ENCODE results near the gene PXT1.

The PXT1 gene

GRCh38 chr6:36350681-36351571 is 91.7 kb downstream of the PXT1 start:
- DNase-seq, result peak; percentile 34 to 70 (median 53)
- H3K4me1 ChIP-seq (ENCODE audit: control extremely low read depth in 1 of 4, control insufficient read depth in 4 of 4, insufficient read depth in 4 of 4, low read length in 3 of 4), result peaks cover 8 to 25% (median 14%) of the 10 kb centered on the region in 4 experiments
- no peaks in the 10 kb centered on the region for H3K27me3 ChIP-seq (replicated peaks in 2 of 5; ENCODE audit: control insufficient read depth in 4 of 5, insufficient read depth in 5 of 5, low read length in 4 of 5)
- peaks cover 0 to 5% (median 0%) of the 10 kb centered on the region in 5 experiments for H3K9me3 ChIP-seq (ENCODE audit: control extremely low read depth in 1 of 5, control insufficient read depth in 4 of 5, insufficient read depth in 2 of 5, low read depth in 1 of 5, low read length in 4 of 5)
- POLR2A ChIA-PET, result no interaction called here
- CTCF ChIA-PET, result interaction anchor here (1.0 to 1.4 kb wide), 5 partner anchors 10 to 42 kb away, joined by 3 to 8 read pairs (median 4); no protein-coding TSS in a partner anchor
- WGBS (ENCODE audit: insufficient coverage), result 53% methylated on average over 10 of the region's 15 CpGs
- H3K36me3 ChIP-seq (ENCODE audit: control insufficient read depth in 4 of 4, insufficient read depth in 4 of 4, low read length in 3 of 4), result no peaks in the 10 kb centered on the region
- no peak overlapping the region for H3K27ac ChIP-seq (ENCODE audit: insufficient read depth in 1 of 2, low read depth in 1 of 2, low read length in 2 of 2, poor library complexity in 1 of 2, severe bottlenecking in 2 of 2)
- peak overlapping the region in 1 of 7 experiments; percentile 11 for H3K4me3 ChIP-seq (ENCODE audit: control insufficient read depth in 1 of 7, extremely low read depth in 1 of 7, insufficient read depth in 4 of 7, low read depth in 2 of 7, low read length in 6 of 7)

- H3K36me3 ChIP-seq (ENCODE audit: control insufficient read depth in 4 of 4, insufficient read depth in 4 of 4, low read length in 3 of 4), result no peaks in the 10 kb centered on the region
- no peak overlapping the region for H3K4me3 ChIP-seq (ENCODE audit: control insufficient read depth in 1 of 7, extremely low read depth in 1 of 7, insufficient read depth in 4 of 7, low read depth in 2 of 7, low read length in 6 of 7)
- no peak for DNase-seq
- ChIA-PET POLR2A (no interaction called here), CTCF (interaction anchor here (1.0 to 1.4 kb wide), 2 partner anchors 11 to 13 kb away, joined by 4 to 8 read pairs; no protein-coding TSS in a partner anchor)
- H3K27me3 ChIP-seq (replicated peaks in 2 of 5; ENCODE audit: control insufficient read depth in 4 of 5, insufficient read depth in 5 of 5, low read length in 4 of 5), result no peaks in the 10 kb centered on the region
- WGBS (ENCODE audit: insufficient coverage), result 40% methylated on average over 1 of the region's 4 CpGs
- peaks cover 0 to 5% (median 0%) of the 10 kb centered on the region in 5 experiments for H3K9me3 ChIP-seq (ENCODE audit: control extremely low read depth in 1 of 5, control insufficient read depth in 4 of 5, insufficient read depth in 2 of 5, low read depth in 1 of 5, low read length in 4 of 5)
- peaks cover 8 to 25% (median 14%) of the 10 kb centered on the region in 4 experiments for H3K4me1 ChIP-seq (ENCODE audit: control extremely low read depth in 1 of 4, control insufficient read depth in 4 of 4, insufficient read depth in 4 of 4, low read length in 3 of 4)
- no peak overlapping the region for H3K27ac ChIP-seq (ENCODE audit: insufficient read depth in 1 of 2, low read depth in 1 of 2, low read length in 2 of 2, poor library complexity in 1 of 2, severe bottlenecking in 2 of 2)
Observed at GRCh38 chr6:36350082-36350481, 92.6 kb downstream of the PXT1 start.

DNA sequence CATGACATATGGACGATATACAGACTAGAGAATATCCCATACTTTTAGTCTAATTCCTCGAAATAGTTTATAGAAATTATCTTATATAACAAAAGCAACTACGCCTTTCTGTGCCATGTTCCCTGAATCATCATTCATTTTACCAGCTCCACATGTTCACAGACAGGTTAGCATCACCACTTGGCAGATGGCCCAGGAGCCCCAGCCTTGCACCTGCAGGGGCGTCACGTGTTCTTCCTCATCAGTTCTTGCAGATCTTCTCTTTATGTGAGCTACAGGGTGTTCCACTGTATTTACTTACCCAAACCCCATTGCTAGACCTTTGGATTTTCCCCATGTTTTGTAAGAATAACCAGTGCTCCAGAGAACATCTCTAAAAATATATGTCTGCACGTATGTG is 93.4 kb downstream of the PXT1 start:
- Histone ChIP-seq H3K4me3 (ENCODE audit: control insufficient read depth in 1 of 7, extremely low read depth in 1 of 7, insufficient read depth in 4 of 7, low read depth in 2 of 7, low read length in 6 of 7) (no peak overlapping the region), H3K9me3 (ENCODE audit: control extremely low read depth in 1 of 5, control insufficient read depth in 4 of 5, insufficient read depth in 2 of 5, low read depth in 1 of 5, low read length in 4 of 5) (peaks cover 0 to 5% (median 0%) of the 10 kb centered on the region in 5 experiments), H3K27ac (ENCODE audit: insufficient read depth in 1 of 2, low read depth in 1 of 2, low read length in 2 of 2, poor library complexity in 1 of 2, severe bottlenecking in 2 of 2) (no peak overlapping the region), H3K36me3 (ENCODE audit: control insufficient read depth in 4 of 4, insufficient read depth in 4 of 4, low read length in 3 of 4) (no peaks in the 10 kb centered on the region), H3K4me1 (ENCODE audit: control extremely low read depth in 1 of 4, control insufficient read depth in 4 of 4, insufficient read depth in 4 of 4, low read length in 3 of 4) (peaks cover 8 to 25% (median 14%) of the 10 kb centered on the region in 4 experiments), H3K27me3 (replicated peaks in 2 of 5; ENCODE audit: control insufficient read depth in 4 of 5, insufficient read depth in 5 of 5, low read length in 4 of 5) (no peaks in the 10 kb centered on the region)
- ChIA-PET POLR2A (interaction anchor here (0.6 to 1.1 kb wide), 3 partner anchors 11 to 454 kb away, joined by 3 read pairs; no protein-coding TSS in a partner anchor), CTCF (interaction anchor here (1.0 to 1.9 kb wide), 4 partner anchors 8 to 131 kb away, joined by 3 to 12 read pairs (median 4); no protein-coding TSS in a partner anchor)
- 73% methylated on average over 1 of the region's 6 CpGs for WGBS (ENCODE audit: insufficient coverage)
- peak; percentile 48 to 83 (median 73) for DNase-seq

DNA sequence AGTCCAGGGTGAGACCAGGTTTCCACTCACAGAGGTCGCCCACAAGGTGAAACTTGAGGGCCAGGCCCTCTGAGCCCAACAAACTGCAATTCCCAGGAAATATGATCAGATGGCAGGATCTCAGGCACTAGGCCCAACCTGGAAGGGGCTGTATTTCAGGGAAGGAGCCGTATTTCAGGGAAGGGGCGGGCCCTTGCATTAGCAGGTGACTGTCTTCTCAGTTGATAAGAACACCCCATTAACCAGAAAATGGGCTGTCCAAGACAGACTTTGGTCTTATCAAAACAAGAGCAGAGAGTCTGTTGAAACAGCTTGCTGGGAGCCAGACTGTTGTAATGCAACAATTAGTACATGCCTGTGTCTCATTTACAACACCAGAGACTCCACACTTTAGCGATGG is 95.0 kb downstream of the PXT1 start:
- POLR2A ChIA-PET, result interaction anchor here (0.7 kb wide), 1 partner anchor 114 kb away, joined by 7 read pairs; no protein-coding TSS in a partner anchor
- no peaks in the 10 kb centered on the region for H3K27me3 ChIP-seq (replicated peaks in 2 of 5; ENCODE audit: control insufficient read depth in 4 of 5, insufficient read depth in 5 of 5, low read length in 4 of 5)
- CTCF ChIA-PET, result interaction anchor here (1.0 to 2.2 kb wide), 5 partner anchors 11 to 224 kb away, joined by 3 to 12 read pairs (median 4); no protein-coding TSS in a partner anchor

DNA sequence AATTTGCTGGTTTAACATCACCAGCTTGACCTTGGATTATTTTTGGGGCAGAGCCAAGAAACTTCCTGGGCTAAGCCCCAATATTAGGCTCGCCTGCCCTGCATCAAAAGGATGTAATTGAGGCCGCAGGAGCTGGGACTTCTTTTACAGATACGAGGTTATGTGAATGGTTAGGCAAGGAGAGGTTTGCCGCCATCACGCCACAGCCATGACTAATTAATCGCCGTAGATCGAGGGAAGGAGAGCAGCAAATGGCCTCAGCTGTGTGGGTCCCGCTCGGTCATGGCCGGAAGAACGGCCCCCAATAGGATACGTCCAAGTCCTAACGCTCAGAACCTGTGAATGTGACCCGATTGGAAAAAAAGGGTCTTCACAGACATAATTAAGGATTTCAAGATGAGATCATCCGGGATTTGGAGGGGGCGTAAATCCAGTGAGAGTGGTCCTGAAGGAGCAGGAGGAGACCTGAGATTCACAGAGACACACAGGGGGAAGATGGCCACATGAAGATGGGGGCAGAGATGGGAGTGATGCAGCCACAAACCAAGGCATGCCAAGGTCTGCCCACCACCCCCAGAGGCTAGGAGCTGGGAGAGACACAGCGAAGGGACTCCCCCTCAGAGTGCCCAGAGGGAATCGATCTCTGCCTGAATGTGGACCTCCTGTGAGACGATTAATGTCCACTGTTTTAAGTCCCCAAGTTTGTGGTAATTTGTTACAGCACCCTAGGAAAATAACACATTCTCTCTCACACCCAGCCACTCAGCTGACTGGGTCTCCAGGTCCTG is 96.0 kb downstream of the PXT1 start:
- 96% methylated on average over 18 of the region's 20 CpGs for WGBS (ENCODE audit: insufficient coverage)
- ChIA-PET POLR2A (no interaction called here), CTCF (interaction anchor here (0.6 to 2.2 kb wide), 5 partner anchors 8 to 223 kb away, joined by 3 to 6 read pairs (median 3); no protein-coding TSS in a partner anchor)
- H3K27ac ChIP-seq (ENCODE audit: insufficient read depth in 1 of 2, low read depth in 1 of 2, low read length in 2 of 2, poor library complexity in 1 of 2, severe bottlenecking in 2 of 2), result no peak overlapping the region
- H3K9me3 ChIP-seq (ENCODE audit: control extremely low read depth in 1 of 5, control insufficient read depth in 4 of 5, insufficient read depth in 2 of 5, low read depth in 1 of 5, low read length in 4 of 5), result no peaks in the 10 kb centered on the region
- no peak for DNase-seq
- no peaks in the 10 kb centered on the region for H3K36me3 ChIP-seq (ENCODE audit: control insufficient read depth in 4 of 4, insufficient read depth in 4 of 4, low read length in 3 of 4)
- H3K4me3 ChIP-seq (ENCODE audit: control insufficient read depth in 1 of 7, extremely low read depth in 1 of 7, insufficient read depth in 4 of 7, low read depth in 2 of 7, low read length in 6 of 7), result no peak overlapping the region
- no peaks in the 10 kb centered on the region for H3K27me3 ChIP-seq (replicated peaks in 2 of 5; ENCODE audit: control insufficient read depth in 4 of 5, insufficient read depth in 5 of 5, low read length in 4 of 5)
- H3K4me1 ChIP-seq (ENCODE audit: control extremely low read depth in 1 of 4, control insufficient read depth in 4 of 4, insufficient read depth in 4 of 4, low read length in 3 of 4), result peaks cover 8 to 22% (median 14%) of the 10 kb centered on the region in 4 experiments

More for the DNA sequence above, 95.0 kb downstream of the PXT1 start:
- DNase-seq, result peak in 2 of 3 donors; percentile 45 to 65
- Histone ChIP-seq H3K27ac (ENCODE audit: insufficient read depth in 1 of 2, low read depth in 1 of 2, low read length in 2 of 2, poor library complexity in 1 of 2, severe bottlenecking in 2 of 2) (no peak overlapping the region), H3K4me3 (ENCODE audit: control insufficient read depth in 1 of 7, extremely low read depth in 1 of 7, insufficient read depth in 4 of 7, low read depth in 2 of 7, low read length in 6 of 7) (no peak overlapping the region), H3K4me1 (ENCODE audit: control extremely low read depth in 1 of 4, control insufficient read depth in 4 of 4, insufficient read depth in 4 of 4, low read length in 3 of 4) (peaks cover 8 to 25% (median 14%) of the 10 kb centered on the region in 4 experiments), H3K9me3 (ENCODE audit: control extremely low read depth in 1 of 5, control insufficient read depth in 4 of 5, insufficient read depth in 2 of 5, low read depth in 1 of 5, low read length in 4 of 5) (peaks cover 0 to 4% (median 0%) of the 10 kb centered on the region in 5 experiments), H3K36me3 (ENCODE audit: control insufficient read depth in 4 of 4, insufficient read depth in 4 of 4, low read length in 3 of 4) (no peaks in the 10 kb centered on the region)
- 90% methylated on average over 2 of the region's 4 CpGs for WGBS (ENCODE audit: insufficient coverage)

- CTCF ChIA-PET, result interaction anchor here (0.6 to 1.3 kb wide), 3 partner anchors 9 to 15 kb away, joined by 3 read pairs; no protein-coding TSS in a partner anchor
- Histone ChIP-seq H3K27ac (ENCODE audit: insufficient read depth in 1 of 2, low read depth in 1 of 2, low read length in 2 of 2, poor library complexity in 1 of 2, severe bottlenecking in 2 of 2) (no peak overlapping the region), H3K27me3 (replicated peaks in 2 of 5; ENCODE audit: control insufficient read depth in 4 of 5, insufficient read depth in 5 of 5, low read length in 4 of 5) (peaks cover 0 to under 1% (median 0%) of the 10 kb centered on the region in 5 experiments), H3K4me3 (ENCODE audit: control insufficient read depth in 1 of 7, extremely low read depth in 1 of 7, insufficient read depth in 4 of 7, low read depth in 2 of 7, low read length in 6 of 7) (no peak overlapping the region), H3K4me1 (ENCODE audit: control extremely low read depth in 1 of 4, control insufficient read depth in 4 of 4, insufficient read depth in 4 of 4, low read length in 3 of 4) (peaks cover 1 to 14% (median 8%) of the 10 kb centered on the region in 4 experiments), H3K9me3 (ENCODE audit: control extremely low read depth in 1 of 5, control insufficient read depth in 4 of 5, insufficient read depth in 2 of 5, low read depth in 1 of 5, low read length in 4 of 5) (no peaks in the 10 kb centered on the region), H3K36me3 (ENCODE audit: control insufficient read depth in 4 of 4, insufficient read depth in 4 of 4, low read length in 3 of 4) (no peaks in the 10 kb centered on the region)
- no peak for DNase-seq
- POLR2A ChIA-PET, result no interaction called here
- 97% methylated on average over 11 of the region's 13 CpGs for WGBS (ENCODE audit: insufficient coverage)
Observed at GRCh38 chr6:36345681-36346466, 96.8 kb downstream of the PXT1 start.
